GM12878 (cell line): ENCODE measurements around the gene ZNF419.

ENCODE experiments used
- CTCF ChIP-seq, 3 experiments: IDR thresholded peaks in 2 of 3; conservative IDR thresholded peaks in 1 of 3; 2 replicates each; pipeline ENCODE4 v1.5.1; 2011; ENCODE audit warnings: low read depth in 3 of 3, low read length in 3 of 3, mild to moderate bottlenecking in 3 of 3, control low read depth in 2 of 3, moderate library complexity in 2 of 3, inconsistent platforms in 1 of 3, mixed read lengths in 1 of 3; ENCODE audit not compliant: control insufficient read depth in 2 of 3, insufficient read depth in 1 of 3; ENCODE audit errors: extremely low read depth in 1 of 3
- E2F4 ChIP-seq: IDR thresholded peaks from 2 replicates; pipeline ENCODE4 v1.6.1; 2012; ENCODE audit warnings: low read depth, low read length, improper control_type of control experiment
- ETV6 ChIP-seq, 2 experiments: fragments of 450-650 bp in 1 of 2; IDR thresholded peaks in 1 of 2; conservative IDR thresholded peaks in 1 of 2; 2 replicates each; pipeline ENCODE4 v1.6.1; 2014; ENCODE audit warnings: antibody characterized with exemption in 1 of 2, borderline replicate concordance in 1 of 2, low read depth in 1 of 2, mild to moderate bottlenecking in 1 of 2, moderate library complexity in 1 of 2
- JUND ChIP-seq: IDR thresholded peaks from 2 replicates; pipeline ENCODE4 v1.6.1; 2012; ENCODE audit warnings: low read depth, mild to moderate bottlenecking, low read length, improper control_type of control experiment, moderate library complexity
- PBX3 ChIP-seq: IDR thresholded peaks from 2 replicates; pipeline ENCODE4 v1.6.1; 2011; ENCODE audit warnings: mild to moderate bottlenecking, low read depth, low read length, moderate library complexity; ENCODE audit not compliant: insufficient replicate concordance
- POLR2AphosphoS5 ChIP-seq: IDR thresholded peaks from 2 replicates; pipeline ENCODE4 v1.6.1; 2011; ENCODE audit warnings: mild to moderate bottlenecking, low read length, inconsistent platforms
- RAD21 ChIP-seq: IDR thresholded peaks from 2 replicates; pipeline ENCODE4 v1.6.1; 2011; ENCODE audit warnings: mild to moderate bottlenecking, low read depth, low read length, moderate library complexity; ENCODE audit not compliant: insufficient read depth
- SMC3 ChIP-seq: IDR thresholded peaks from 2 replicates; pipeline ENCODE4 v1.6.1; 2011; ENCODE audit warnings: low read length, improper control_type of control experiment, borderline replicate concordance
- TARDBP ChIP-seq: IDR thresholded peaks from 2 replicates; pipeline ENCODE4 v1.6.1; 2016; ENCODE audit warnings: borderline replicate concordance
- ZBTB40 ChIP-seq: fragments of 450-650 bp; IDR thresholded peaks from 2 replicates; pipeline ENCODE4 v1.6.1; 2016; ENCODE audit warnings: mild to moderate bottlenecking, moderate library complexity, borderline replicate concordance

GRCh38 chr19:57466489-57466888 lies 21.1 kb upstream of the ZNF419 start:
- TF ChIP-seq CTCF (IDR thresholded peaks at IDR 0.05 in 2 of 3, conservative IDR thresholded peaks at IDR 0.05 in 1 of 3; ENCODE audit: control insufficient read depth in 2 of 3, extremely low read depth in 1 of 3, insufficient read depth in 1 of 3, low read depth in 3 of 3, low read length in 3 of 3) (no peak), TARDBP (no peak), JUND (no peak), SMC3 (no peak), RAD21 (no peak), ZBTB40 (no peak), PBX3 (no peak), ETV6 (conservative IDR thresholded peaks at IDR 0.05 in 1 of 2, IDR thresholded peaks at IDR 0.05 in 1 of 2; ENCODE audit: borderline replicate concordance in 1 of 2, low read depth in 1 of 2) (no peak), POLR2AphosphoS5 (no peak), E2F4 (no peak)
